Uterus (tissue), 2 donors: Measurements from ENCODE around the gene FAM25G.
"Not testable (repeated sequence)": the region's sequence is repeated elsewhere in the genome, so short reads cannot be mapped to it uniquely, and the experiment has no call there.

Source experiments
- CTCF ChIP-seq, 4 experiments: fragments of 200-600 bp in 2 of 4; fragments of 450-650 bp in 2 of 4; sonication (generic) in 2 of 4; IDR thresholded peaks; one replicate each; pipeline ENCODE4 v1.5.1; 2016 to 2019; ENCODE audit warnings: antibody characterized with exemption in 4 of 4, mild to moderate bottlenecking in 2 of 4, moderate library complexity in 1 of 4
- POLR2A ChIP-seq, 2 donors: fragments of 450-650 bp; IDR thresholded peaks; one replicate each; pipeline ENCODE4 v1.6.1; 2016; ENCODE audit warnings: antibody characterized with exemption in 2 of 2, mild to moderate bottlenecking in 1 of 2, moderate library complexity in 1 of 2

GRCh38 chr10:47478114-47478513 lies 13.4 kb downstream of the FAM25G start:
- not testable (repeated sequence) for TF ChIP-seq CTCF, POLR2A (IDR thresholded peaks at IDR 0.05)
